ENCODE results near the gene EIF3B.

Gene EIF3B

GRCh38 chr7:2369139-2369538 is 14.5 kb downstream of the EIF3B start:
- no peak for DNase-seq (ENCODE audit: low read depth)
- no peak for TF ChIP-seq CTCF (conservative IDR thresholded peaks at IDR 0.05; ENCODE audit: control insufficient read depth, insufficient read depth, low read depth, low read length)
- H3K4me3 ChIP-seq (ENCODE audit: control insufficient read depth, low read depth, low read length): no peak overlapping the region

DNA sequence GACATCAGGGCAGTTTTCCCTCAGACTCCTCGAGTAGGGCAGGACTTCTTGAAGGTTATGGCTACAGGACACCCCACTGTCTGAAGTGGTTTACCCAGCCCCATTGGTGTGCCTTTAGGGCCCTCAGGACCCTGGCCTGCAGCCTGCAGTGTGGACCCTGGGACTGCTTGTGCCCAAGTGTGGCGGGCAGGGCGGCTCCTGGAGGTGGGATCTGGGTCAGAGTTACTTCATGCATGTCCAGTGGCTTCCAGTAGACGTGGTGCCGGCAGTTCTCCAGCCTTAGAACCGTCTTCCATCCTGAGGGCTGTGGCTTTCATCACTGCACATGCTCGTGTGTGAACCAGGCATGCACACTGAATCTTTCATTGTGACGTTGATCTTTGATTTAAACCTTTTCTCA is 16.7 kb downstream of the EIF3B start:
- no peak overlapping the region for H3K4me3 ChIP-seq (ENCODE audit: control insufficient read depth, low read depth, low read length)
- no peak for DNase-seq (ENCODE audit: low read depth)
- no peak for TF ChIP-seq CTCF (conservative IDR thresholded peaks at IDR 0.05; ENCODE audit: control insufficient read depth, insufficient read depth, low read depth, low read length)

DNA sequence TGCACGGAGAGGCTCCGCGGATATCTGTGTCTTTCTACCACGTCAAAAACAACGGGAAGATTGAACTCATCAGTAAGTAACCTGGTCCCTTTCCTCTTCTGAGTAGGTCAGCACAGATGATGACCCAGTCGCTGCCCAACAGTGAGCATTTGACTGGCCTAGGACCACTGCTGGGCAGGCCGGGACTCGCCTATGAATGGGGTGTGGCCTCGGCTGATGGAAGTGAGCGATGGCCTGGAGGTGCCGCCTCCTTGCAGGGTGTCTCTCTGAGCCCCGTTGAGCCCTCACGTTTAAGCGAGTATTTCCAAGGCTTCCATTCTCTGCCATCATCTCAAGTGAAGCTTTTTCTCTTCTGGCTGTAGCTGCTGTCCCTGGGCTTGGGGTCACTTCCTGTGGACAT is 18.1 kb downstream of the EIF3B start:
- TF ChIP-seq CTCF (conservative IDR thresholded peaks at IDR 0.05; ENCODE audit: control insufficient read depth, insufficient read depth, low read depth, low read length): no peak
- DNase-seq (ENCODE audit: low read depth): no peak
- no peak overlapping the region for H3K4me3 ChIP-seq (ENCODE audit: control insufficient read depth, low read depth, low read length)

GRCh38 chr7:2373124-2373556 is 18.5 kb downstream of the EIF3B start:
- no peak for DNase-seq (ENCODE audit: low read depth)
- H3K4me3 ChIP-seq (ENCODE audit: control insufficient read depth, low read depth, low read length): no peak overlapping the region
- TF ChIP-seq CTCF (conservative IDR thresholded peaks at IDR 0.05; ENCODE audit: control insufficient read depth, insufficient read depth, low read depth, low read length): no peak

DNA sequence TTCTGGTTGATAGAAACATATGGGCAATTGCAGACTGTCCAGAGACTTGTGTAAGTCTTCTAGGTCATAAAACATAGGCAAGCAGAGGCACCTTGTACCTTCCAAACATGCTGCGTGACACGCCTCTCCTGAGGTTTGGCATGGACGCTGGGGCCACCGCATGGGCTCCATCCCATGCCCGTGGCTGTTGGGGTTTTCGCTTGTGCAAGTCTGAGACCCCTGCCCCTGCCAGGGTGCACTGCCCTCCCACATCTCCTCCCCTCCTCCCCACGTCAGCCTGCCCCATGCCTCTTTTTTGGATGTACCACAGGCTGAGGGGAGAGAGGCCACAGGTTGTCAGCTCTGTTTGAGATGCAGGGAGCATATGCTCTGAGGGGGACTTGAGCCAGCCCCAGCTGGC is 19.0 kb downstream of the EIF3B start:
- DNase-seq (ENCODE audit: low read depth): no peak
- no peak overlapping the region for H3K4me3 ChIP-seq (ENCODE audit: control insufficient read depth, low read depth, low read length)
- TF ChIP-seq CTCF (conservative IDR thresholded peaks at IDR 0.05; ENCODE audit: control insufficient read depth, insufficient read depth, low read depth, low read length): no peak

- DNase-seq (ENCODE audit: low read depth): no peak
- no peak overlapping the region for H3K4me3 ChIP-seq (ENCODE audit: control insufficient read depth, low read depth, low read length)
- no peak for TF ChIP-seq CTCF (conservative IDR thresholded peaks at IDR 0.05; ENCODE audit: control insufficient read depth, insufficient read depth, low read depth, low read length)
These were observed 19.8 kb downstream of the EIF3B start for GRCh38 chr7:2374401-2374800.
